AG08395 (cell line): ENCODE results near the gene UBE2Q2.
"Not testable (repeated sequence)": the region's sequence is repeated elsewhere in the genome, so short reads cannot be mapped to it uniquely, and the experiment has no call there.

Source experiments
- DNase-seq: peaks from one replicate; pipeline ENCODE4 v3.0.0; 2012; ENCODE audit warnings: mixed read lengths, low spot score

The UBE2Q2 gene

DNA sequence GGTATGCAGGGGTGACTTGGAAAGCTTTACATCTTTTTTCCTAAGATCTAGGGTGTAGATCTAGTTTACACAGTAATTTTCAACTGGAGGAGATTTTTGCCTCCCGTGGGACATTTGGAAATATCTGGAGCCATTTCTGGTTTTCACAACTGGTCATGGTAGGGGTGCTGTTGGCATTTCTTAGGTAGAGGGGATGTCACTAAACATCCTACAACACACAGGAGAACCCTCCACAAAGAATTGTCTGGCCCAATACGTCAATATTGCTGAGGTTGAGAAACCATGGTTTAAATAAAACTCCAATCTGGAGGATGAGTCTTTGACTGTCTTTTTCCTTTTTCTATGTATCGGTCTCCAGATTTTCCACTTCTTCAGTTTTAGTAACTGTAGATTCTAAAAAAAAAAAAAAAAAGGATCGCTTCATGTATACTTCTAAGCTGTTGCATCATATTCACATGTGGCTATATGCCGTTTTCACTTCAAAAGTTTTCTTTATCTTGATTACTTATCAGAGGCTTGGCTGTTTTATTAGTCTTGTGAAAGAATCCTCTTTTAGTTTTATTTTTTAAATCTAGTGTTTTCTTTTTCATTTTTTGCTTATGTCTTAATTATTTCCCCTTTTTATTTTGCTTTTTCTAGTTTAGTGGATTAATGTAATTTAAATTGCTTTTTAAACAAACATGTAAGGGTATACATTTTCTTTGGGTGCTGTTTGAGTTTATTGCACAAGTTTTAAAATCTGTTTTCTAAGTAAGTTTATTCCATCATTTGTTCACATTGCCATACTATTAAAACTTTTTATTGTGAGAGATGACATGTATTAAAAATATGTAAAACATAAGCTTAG, 21.2 kb downstream of the UBE2Q2 start:
- no peak for DNase-seq

DNA sequence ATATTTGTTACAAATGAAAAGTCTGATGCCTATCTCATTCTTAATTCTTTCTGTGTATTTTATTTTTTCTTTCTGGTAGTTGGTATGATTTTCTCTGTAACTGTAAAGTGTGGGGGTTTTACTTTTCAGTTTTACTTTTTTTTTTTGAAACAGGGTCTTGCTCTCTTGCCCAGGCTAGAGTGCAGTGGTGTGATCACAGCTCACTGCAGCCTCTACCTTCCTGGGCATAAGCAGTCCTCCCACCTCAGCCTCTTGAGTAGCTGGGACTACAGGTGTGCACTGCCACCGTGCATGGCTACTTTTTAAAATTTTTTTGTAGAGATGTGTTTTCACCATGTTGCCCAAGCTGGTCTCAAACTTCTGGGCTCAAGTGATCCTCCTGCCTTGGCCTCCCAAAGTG, 22.8 kb downstream of the UBE2Q2 start:
- not testable (repeated sequence) for DNase-seq

DNA sequence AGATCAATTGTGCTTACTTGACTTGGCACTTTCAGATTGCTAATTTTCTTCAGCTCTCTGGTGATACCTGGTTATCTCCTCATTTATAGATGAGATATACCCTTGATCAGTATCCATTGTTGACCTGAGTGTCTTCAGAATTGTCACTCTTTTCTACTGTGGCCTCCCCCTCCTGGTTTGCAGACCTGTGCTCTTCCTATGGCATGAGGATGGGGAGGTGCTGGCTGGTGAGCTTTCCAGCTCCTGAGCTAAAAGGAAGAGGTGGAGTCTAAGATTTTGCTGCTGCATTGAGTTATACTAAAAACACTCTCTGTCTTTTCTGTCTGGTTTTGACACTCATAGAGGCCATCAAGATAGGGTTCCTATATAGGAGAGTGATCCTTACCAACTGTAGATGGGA, 23.7 kb downstream of the UBE2Q2 start:
- DNase-seq, result no peak

DNA sequence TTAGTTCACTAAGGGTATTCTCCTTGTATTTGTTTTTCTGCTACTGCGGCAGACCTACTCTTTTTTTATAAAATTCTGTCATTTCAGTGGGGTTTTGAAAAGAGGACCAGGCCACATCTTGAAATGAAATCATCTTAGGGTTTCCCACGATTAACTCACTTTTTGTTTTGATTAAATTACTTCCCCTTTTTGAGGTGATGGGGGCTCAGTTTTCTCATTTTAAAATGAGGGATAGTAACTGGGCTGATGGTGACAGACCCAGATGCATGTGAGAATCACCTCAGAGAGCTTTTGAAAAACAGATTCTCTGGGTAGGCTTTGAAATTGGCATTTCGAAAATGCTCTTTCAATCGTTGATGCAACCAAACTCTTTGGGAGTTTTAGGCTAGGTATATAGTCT, 24.2 kb downstream of the UBE2Q2 start:
- no peak for DNase-seq

DNA sequence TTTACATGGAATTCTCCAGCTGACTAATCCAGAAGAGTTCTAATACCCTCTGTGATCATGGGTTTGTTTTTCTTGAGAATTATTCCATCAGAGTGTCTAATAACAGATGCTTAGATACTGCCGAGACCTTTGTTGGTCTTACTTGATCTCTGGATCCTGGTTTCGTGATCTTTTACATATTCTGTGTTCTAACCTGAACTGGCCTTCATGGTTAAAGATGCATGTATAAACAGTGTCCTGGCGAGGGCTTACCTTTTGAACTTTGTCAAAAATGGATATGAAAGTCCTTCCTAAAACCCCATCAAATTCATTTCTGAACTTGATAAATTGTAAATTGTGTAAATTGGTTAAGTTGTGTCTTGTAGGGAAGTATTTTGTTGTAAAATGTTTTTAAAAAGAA, 24.8 kb downstream of the UBE2Q2 start:
- DNase-seq, result no peak

DNA sequence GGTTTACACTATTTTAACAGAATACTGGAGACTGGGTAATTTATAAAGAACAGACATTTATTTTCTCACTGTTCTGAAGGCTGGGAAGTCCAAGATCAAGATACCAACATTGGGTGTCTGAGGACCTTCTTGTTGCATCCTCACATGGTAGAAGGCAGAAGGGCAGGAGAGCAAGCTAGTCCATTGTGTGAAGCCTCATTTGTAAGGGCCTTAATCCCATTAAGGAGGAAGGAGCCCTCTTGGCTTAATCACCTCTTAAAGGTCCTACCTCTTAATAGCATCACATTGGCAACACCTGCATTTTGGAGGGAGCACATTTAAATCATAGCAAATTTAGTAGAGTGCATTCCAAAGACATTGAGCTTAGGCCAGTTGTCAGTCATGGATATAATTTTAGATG, 26.2 kb downstream of the UBE2Q2 start:
- DNase-seq, result no peak

DNA sequence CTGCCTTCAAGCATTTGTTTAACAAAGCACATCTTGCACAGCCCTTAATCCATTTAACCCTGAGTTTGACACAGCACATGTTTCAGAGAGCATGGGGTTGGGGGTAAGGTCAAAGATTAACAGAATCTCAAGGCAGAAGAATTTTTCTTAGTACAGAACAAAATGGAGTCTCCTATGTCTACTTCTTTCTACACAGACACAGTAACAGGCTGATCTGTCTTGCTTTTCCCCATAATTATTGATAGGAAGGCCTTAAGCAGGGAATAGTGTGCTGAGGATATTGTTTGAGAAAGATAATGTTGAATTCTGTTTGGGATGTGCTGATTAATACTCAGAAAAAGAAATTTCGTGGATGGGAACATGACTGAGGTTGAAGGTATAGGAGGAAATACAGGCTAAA, 28.3 kb downstream of the UBE2Q2 start:
- not testable (repeated sequence) for DNase-seq

DNA sequence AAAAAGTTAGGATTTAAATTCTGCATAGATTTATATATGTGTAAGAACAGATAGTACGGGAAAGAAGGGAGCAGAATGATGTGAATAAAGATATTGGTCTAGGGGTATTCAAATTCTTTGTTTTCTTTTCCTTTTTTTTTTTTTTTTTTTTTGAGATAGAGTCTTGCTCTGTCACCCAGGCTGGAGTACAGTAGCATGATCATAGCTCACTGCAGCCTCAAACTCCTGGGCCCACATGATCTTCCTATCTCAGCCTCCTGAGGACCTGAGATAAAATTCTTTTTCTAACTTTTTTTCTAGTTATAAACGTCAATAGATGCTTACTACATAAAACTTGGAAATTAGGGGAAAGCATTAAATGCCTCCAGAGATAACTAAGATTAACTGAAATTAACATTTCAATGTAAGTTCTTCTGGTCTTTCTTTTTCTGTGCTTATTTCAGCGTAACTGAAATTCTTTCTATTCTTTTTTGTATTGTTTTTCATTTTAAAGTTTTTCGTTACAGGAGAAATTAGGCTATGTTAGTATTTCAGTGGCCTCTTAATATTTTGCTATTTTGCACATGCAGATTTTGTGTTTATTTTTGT, 29.2 kb downstream of the UBE2Q2 start:
- DNase-seq, result no peak

DNA sequence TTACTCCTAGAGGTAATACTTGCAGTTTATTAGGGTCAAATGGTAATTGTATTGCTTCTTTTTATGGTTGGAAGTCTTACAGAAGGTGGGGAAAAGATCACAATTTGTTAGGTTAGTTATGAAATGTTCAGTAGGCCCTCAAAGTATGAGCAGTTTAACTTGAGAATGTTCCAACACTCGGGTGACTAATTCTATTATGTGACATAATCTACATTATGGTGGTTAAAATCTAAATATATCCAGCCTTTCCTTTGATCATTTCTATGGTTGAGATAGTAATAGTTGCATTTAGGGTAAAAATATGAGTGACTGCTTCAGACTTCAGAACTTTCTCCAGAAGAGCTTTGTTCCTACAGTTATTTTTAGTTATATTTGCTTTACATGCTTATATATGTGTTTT, 40.8 kb downstream of the UBE2Q2 start:
- peak; percentile 9 for DNase-seq

GRCh38 chr15:75887178-75887577, 43.9 kb downstream of the UBE2Q2 start:
- no peak for DNase-seq

GRCh38 chr15:75891895-75892294, 48.6 kb downstream of the UBE2Q2 start:
- DNase-seq, result peak; percentile 58

- no peak for DNase-seq
Observed at GRCh38 chr15:75895731-75896130, 52.5 kb downstream of the UBE2Q2 start.

GRCh38 chr15:75900577-75900976, 57.3 kb downstream of the UBE2Q2 start:
- no peak for DNase-seq

- DNase-seq, result no peak
Observed at GRCh38 chr15:75902129-75902557, 58.9 kb downstream of the UBE2Q2 start.

- peak; percentile 90 for DNase-seq
Observed at GRCh38 chr15:75903331-75904239, 60.3 kb downstream of the UBE2Q2 start, which contains the start of gene FBXO22. FBXO22 (plus strand) TSS chr15:75903878; CDS start chr15:75903964, 86 bp downstream.

GRCh38 chr15:75905231-75905630, 62.0 kb downstream of the UBE2Q2 start:
- no peak for DNase-seq

- DNase-seq, result not testable (repeated sequence)
Observed at GRCh38 chr15:75910355-75910754, 67.1 kb downstream of the UBE2Q2 start.

- DNase-seq, result no peak
Observed at GRCh38 chr15:75916978-75917377, 73.7 kb downstream of the UBE2Q2 start.

DNA sequence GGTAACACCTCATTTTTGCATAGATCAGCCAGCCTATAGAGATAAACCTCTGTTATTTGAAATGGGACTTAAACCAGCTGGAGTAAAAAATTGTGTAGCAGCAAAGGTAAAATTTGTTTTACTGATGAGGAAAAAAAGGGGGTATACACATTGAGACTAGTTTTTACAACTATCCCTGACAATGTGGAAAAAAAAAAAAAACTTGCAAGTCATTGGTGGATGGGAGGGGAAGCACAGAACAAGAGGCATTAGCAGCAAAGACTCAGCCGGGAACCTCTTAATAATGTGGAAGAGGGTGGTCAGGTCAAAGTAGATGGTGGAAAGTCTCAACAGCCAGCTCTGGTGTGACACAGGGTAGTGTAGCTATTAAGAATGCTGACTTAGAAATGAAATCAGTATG, 74.9 kb downstream of the UBE2Q2 start:
- DNase-seq, result no peak

DNA sequence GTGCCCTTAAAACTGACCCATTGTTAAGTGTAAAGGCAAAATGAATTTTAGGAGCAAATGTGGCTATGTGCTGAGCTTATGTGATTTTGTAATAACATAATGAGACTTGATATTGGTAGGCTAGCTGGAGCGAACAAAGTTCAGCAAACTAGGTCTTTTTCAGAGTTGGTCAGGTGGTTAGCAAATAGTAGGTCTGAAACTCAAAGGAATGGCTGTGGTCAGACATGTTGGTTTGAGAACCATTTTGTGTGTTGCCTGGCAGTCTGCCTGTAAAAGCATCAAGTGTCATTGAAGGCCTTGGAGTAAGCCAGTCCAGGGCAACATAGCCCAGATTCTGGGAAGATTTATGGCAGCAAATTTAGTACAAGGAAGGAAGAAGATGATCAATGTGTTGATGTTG, 76.8 kb downstream of the UBE2Q2 start:
- no peak for DNase-seq

GRCh38 chr15:75921732-75922703, 78.8 kb downstream of the UBE2Q2 start:
- DNase-seq, result peak; percentile 31
